HG02981 (cell line): ENCODE data around the gene CYP3A4.
"Not testable (repeated sequence)": the region's sequence is repeated elsewhere in the genome, so short reads cannot be mapped to it uniquely, and the experiment has no call there.

Source experiments
- ATAC-seq: cut with Tn5 transposase; IDR thresholded peaks from one replicate; pipeline ENCODE4 v1.9.1; 2021; ENCODE audit warnings: mild to moderate bottlenecking, moderate library complexity; ENCODE audit not compliant: unreplicated experiment

The CYP3A4 gene

GRCh38 chr7:99730238-99730810 lies 53.7 kb downstream of the CYP3A4 start:
- no peak for ATAC-seq

DNA sequence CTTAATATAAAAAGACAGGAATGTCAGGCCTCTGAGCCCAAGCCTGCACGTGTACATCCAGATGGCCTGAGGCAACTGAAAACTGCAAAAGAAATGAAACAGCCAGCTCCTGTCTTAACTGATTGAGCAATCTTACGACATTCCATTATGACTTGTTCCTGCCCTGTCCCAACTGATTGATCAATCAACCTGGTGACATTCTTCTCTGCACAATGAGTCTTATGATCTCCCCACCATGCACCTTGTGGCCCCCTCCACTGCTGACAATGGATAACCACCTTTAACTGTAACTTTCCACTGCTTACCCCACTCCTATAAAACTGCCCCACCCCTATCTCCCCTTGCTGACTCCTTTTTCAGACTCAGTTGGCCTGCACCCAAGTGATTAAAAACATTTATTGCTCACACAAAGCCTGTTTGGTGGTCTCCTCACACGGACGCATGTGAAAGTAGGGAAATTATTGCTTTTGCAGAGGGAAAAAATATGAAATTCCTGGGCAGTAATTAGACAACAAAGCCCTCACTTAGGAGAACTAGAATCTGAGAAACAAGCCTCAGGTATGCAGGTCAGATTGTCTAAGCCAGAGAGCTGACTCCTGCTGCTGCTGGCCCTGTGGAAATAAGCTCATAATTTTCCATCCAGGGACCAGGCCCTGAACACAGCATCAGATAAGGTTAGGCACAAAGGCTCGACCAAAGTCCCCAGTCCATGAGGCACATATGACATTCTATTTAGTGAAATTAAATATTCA lies 54.3 kb downstream of the CYP3A4 start:
- ATAC-seq = no peak

GRCh38 chr7:99728615-99729014 lies 55.4 kb downstream of the CYP3A4 start:
- no peak for ATAC-seq

DNA sequence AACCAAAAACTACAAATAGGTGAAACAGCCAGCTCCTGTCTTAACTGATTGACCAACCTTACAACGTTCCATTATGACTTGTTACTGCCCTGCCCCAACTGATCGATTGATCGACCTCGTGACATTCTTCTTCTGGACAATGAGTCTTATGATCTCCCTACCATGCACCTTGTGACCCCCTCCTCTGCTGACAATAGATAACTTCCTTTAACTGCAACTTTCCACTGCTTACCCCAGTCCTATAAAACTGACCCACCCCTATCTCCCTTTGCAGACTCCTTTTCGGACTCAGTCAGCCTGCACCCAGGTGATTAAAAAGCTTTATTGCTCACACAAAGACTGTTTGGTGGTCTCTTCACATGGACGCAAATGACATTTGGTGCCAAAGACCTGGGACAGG lies 60.8 kb downstream of the CYP3A4 start:
- not testable (repeated sequence) for ATAC-seq

- no peak for ATAC-seq
Observed at GRCh38 chr7:99720800-99721595, 63.0 kb downstream of the CYP3A4 start.

GRCh38 chr7:99719996-99720769 lies 63.8 kb downstream of the CYP3A4 start:
- ATAC-seq = no peak

DNA sequence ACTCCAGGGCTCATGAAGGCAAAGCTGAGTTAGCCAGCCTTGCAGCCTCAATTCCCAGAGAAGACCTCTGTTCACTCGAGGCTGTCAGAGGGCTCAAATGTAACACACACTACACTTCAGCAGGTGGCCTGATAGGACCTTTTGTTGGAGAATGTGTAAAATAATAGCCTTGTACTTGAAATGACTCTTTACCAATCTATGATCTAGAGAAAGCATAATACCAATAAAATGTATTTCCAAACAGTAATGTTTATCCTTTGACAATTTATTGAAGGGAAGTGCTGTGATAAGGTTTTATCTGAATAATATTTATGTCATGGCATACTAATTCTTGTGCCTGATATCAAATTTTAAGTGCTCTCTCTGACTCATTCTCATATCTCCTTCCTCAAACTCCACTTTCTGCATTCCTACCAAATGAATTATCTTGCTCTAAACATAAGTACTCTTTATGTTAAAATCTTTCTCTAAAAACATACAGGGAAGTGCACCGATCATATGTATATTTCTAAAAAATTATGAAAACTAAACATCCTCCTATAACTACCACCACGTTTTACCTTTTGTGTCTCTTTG lies 69.9 kb downstream of the CYP3A4 start:
- no peak for ATAC-seq

GRCh38 chr7:99709838-99710578 lies 74.0 kb downstream of the CYP3A4 start:
- no peak for ATAC-seq

DNA sequence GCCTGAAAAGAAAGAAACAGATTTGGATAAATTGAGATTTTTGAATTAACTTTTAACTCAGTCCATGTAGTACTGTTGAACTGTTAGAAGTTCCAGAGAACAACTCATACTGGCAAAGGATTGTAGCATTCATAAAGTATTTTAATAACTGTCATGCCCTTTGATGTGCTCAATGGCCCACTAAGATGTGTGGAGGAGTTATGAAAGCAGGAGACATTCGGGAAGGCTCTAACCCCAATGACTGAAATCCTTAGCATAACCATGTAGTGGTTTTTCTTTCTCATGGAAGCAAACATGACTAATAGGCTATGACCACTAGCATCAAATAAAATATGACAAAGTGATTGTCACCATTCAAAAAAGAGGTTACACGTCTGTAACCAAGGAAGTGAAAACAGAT lies 74.7 kb downstream of the CYP3A4 start:
- no peak for ATAC-seq

- no peak for ATAC-seq
Observed at GRCh38 chr7:99707096-99707495, 76.9 kb downstream of the CYP3A4 start.
